ENCODE measurements around the gene RFX2. TPM values are rescaled to one million over a fixed set of nuclear protein-coding genes. Genes with fewer than 3 reads are reported as not detected.
A peak's percentile ranks its signal among the peaks of the same experiment; 100 is the strongest.

RFX2 gene
- 10 to 100 TPM; 14.0 to 14.8 TPM for total RNA-seq

DNA sequence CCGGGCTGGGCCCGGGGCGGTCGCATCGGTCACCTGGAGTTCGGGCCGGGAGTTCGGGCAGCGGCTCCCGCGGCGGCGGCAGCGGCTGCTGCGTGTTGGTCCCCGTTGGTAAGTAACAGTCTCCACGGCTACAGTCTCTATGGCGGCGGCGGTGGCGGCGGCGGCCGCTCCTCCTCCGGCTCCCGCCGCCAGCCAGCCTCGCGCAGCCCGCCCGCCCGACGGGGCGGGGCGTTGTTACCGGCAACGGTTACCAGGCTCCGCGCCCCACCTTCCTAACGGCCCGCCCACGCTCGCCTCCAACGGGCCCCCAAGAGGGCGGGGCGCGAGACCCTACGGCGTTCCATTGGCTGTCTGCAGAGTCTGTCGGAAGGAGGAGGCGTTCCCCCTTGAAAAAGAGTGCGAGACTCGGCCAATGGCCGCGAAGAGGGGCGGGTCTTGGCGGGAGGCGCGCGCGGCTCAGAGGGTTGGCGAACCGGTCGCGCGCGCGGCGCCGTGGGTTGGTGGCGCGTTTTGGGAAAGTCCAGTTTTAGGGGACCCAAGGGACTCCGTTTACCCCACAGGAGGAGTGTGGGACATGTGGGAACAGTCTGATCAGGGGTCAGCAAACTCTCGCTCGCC lies at the start of gene RFX2:
Gene RFX2, minus strand, starts transcription at position 141 of the 618 bp plus-strand sequence. CDS start 63,004 bp downstream, outside the sequence.
- H3K4me3 ChIP-seq, result peak within 1 kb of the TSS in 1 of 2 donors; percentile 24
- H3K9me3 ChIP-seq, result no peaks in the 10 kb centered on the region
- TF ChIP-seq, protein P1, sequence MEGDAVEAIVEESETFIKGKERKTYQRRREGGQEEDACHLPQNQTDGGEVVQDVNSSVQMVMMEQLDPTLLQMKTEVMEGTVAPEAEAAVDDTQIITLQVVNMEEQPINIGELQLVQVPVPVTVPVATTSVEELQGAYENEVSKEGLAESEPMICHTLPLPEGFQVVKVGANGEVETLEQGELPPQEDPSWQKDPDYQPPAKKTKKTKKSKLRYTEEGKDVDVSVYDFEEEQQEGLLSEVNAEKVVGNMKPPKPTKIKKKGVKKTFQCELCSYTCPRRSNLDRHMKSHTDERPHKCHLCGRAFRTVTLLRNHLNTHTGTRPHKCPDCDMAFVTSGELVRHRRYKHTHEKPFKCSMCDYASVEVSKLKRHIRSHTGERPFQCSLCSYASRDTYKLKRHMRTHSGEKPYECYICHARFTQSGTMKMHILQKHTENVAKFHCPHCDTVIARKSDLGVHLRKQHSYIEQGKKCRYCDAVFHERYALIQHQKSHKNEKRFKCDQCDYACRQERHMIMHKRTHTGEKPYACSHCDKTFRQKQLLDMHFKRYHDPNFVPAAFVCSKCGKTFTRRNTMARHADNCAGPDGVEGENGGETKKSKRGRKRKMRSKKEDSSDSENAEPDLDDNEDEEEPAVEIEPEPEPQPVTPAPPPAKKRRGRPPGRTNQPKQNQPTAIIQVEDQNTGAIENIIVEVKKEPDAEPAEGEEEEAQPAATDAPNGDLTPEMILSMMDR (IDR thresholded peaks at IDR 0.05), result no peak
- peak in 2 of 3 donors; percentile 65 to 69 for TF ChIP-seq POLR2A (IDR thresholded peaks at IDR 0.05)
- peak within 1 kb of the TSS in 3 of 4 donors; percentile 9 to 63 (median 36) for H3K27ac ChIP-seq
- H3K4me1 ChIP-seq, result peaks cover 17% of the 10 kb centered on the region
- intact Hi-C loops (cut with DNase I), result no loop called here
- DNase-seq (peak; percentile 99), ATAC-seq (peak; percentile 99)
- no peaks in the 10 kb centered on the region for H3K36me3 ChIP-seq (replicated peaks in 1 of 2; ENCODE audit: insufficient read depth in 1 of 2, low read depth in 2 of 2)
- 0 to 1% methylated on average over 22 to 48 of the region's 75 CpGs for WGBS, 2 donors
- peaks cover 0 to 7% of the 10 kb centered on the region in 2 donors for H3K27me3 ChIP-seq

DNA sequence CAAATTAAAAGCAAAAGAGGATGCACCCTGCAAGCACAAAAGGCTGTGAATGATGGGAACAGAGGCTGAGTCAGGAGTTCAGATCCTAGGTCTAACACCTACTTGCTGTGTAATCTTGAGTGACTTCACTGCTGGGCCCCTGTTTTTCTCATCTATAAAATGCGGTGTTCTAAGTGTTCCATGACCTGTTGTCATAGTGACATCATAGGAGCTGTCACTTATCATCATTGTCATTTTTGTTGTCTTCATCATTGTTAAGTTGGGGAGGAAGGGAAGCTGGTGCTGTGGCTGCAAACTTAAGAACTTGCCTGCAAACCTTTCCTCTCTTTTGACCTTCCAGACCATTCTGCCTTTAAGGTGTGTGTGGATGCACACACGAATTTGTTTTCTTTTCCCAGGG lies 45.7 kb upstream of the RFX2 start:
- H3K27ac ChIP-seq, result no peak overlapping the region
- intact Hi-C loops (cut with DNase I), result no loop called here
- DNase-seq (no peak), ATAC-seq (no peak)
- WGBS, 2 donors, result 46 to 54% methylated on average over 2 of the region's 2 CpGs
- H3K4me3 ChIP-seq, result no peak overlapping the region
- TF ChIP-seq, protein P1 (IDR thresholded peaks at IDR 0.05), result no peak
- no peak for TF ChIP-seq POLR2A (IDR thresholded peaks at IDR 0.05)
- no peaks in the 10 kb centered on the region for H3K27me3 ChIP-seq
- no peaks in the 10 kb centered on the region for H3K4me1 ChIP-seq
- H3K36me3 ChIP-seq (replicated peaks in 1 of 2; ENCODE audit: insufficient read depth in 1 of 2, low read depth in 2 of 2), result no peaks in the 10 kb centered on the region
- H3K9me3 ChIP-seq, result no peaks in the 10 kb centered on the region

- no peak for DNase-seq
These were observed 40.0 kb upstream of the RFX2 start for GRCh38 chr19:6150289-6150688.

GRCh38 chr19:6141217-6141616 lies 30.9 kb upstream of the RFX2 start:
- WGBS, 2 donors, result 75 to 77% methylated on average over 1 of the region's 1 CpG

More at GRCh38 chr19:6150289-6150688, 40.0 kb upstream of the RFX2 start:
- Histone ChIP-seq H3K4me1 (no peaks in the 10 kb centered on the region), H3K9me3 (no peaks in the 10 kb centered on the region), H3K27ac (no peak overlapping the region), H3K27me3 (no peaks in the 10 kb centered on the region), H3K4me3 (no peak overlapping the region), H3K36me3 (replicated peaks in 1 of 2; ENCODE audit: insufficient read depth in 1 of 2, low read depth in 2 of 2) (no peaks in the 10 kb centered on the region)
- 87% methylated on average over 8 of the region's 8 CpGs for WGBS, 2 donors
- TF ChIP-seq POLR2A (IDR thresholded peaks at IDR 0.05), result no peak
- TF ChIP-seq, protein P1 (IDR thresholded peaks at IDR 0.05), result no peak
- intact Hi-C loops (cut with DNase I), result no loop called here
- ATAC-seq, result no peak

More at GRCh38 chr19:6141217-6141616, 30.9 kb upstream of the RFX2 start:
- no peak for ATAC-seq
- Histone ChIP-seq H3K4me3 (no peak overlapping the region), H3K4me1 (no peaks in the 10 kb centered on the region), H3K27ac (no peak overlapping the region), H3K27me3 (no peaks in the 10 kb centered on the region), H3K36me3 (replicated peaks in 1 of 2; ENCODE audit: insufficient read depth in 1 of 2, low read depth in 2 of 2) (no peaks in the 10 kb centered on the region), H3K9me3 (no peaks in the 10 kb centered on the region)
- TF ChIP-seq, protein P1 (IDR thresholded peaks at IDR 0.05), result no peak
- no peak for TF ChIP-seq POLR2A (IDR thresholded peaks at IDR 0.05)
- intact Hi-C loops (cut with DNase I), result no loop called here
- no peak for DNase-seq

All from body of pancreas (tissue), 4 donors.